HepG2 (cell line): ENCODE results near the gene ELAVL2. TPM values are rescaled to one million over a fixed set of nuclear protein-coding genes. Genes with fewer than 3 reads are reported as not detected.

Experiments used
- ATAC-seq: fragments of 200-7000 bp; cut with Tn5 transposase; 3 replicates; pipeline ENCODE4 v1.9.1; 2020; ENCODE audit warnings: mild to moderate bottlenecking, moderate library complexity
- BruUV-seq: library from RNA; stranded (reverse); fragments of 400-500 nt; replicated peaks from 2 replicates; lab custom pipeline; 2021; lab: Mats Ljungman, UMichigan
- CTCF ChIA-PET: fragments of 300-600 bp; formaldehyde crosslinking; extraction: SDS; loops from one replicate; lab custom pipeline; 2021; ENCODE audit warnings: low total read pairs, inconsistent platforms, low intra/inter-chr PET ratio; lab: Yijun Ruan, JAX
- POLR2A ChIA-PET: fragments of 350-600 bp; sonication (Branson Sonifier 250); formaldehyde crosslinking; loops from one replicate; lab custom pipeline; 2020; ENCODE audit warnings: antibody characterized with exemption, inconsistent platforms; lab: Yijun Ruan, JAX
- DNase-seq: peaks from one replicate; pipeline ENCODE4 v3.0.0-alpha.2; 2015; ENCODE audit warnings: low spot score
- FAIRE-seq: peaks from 3 replicates; lab custom pipeline; 2011; peaks lifted over from hg19 to GRCh38; lab: Jason Lieb, UNC
- H2AFZ ChIP-seq: one replicate; pipeline ENCODE4 v1.6.1; 2011; ENCODE audit warnings: low read length, inconsistent platforms
- H3K27ac ChIP-seq: fragments of 300-600 bp; 3 replicates; pipeline ENCODE4 v1.8.0; 2011; ENCODE audit warnings: mixed run types, mild to moderate bottlenecking, mixed read lengths, low read length, inconsistent platforms; ENCODE audit not compliant: insufficient read depth; ENCODE audit errors: extremely low read length
- H3K27me3 ChIP-seq, 2 experiments: fragments of 200-600 bp in 1 of 2; 2 replicates in 1 of 2; 3 replicates in 1 of 2; pipeline versions ENCODE4 v1.6.0 to v1.8.0; 2011; ENCODE audit warnings: low read length in 2 of 2, mild to moderate bottlenecking in 2 of 2, moderate library complexity in 2 of 2, inconsistent platforms in 1 of 2; ENCODE audit not compliant: insufficient read depth in 2 of 2, control insufficient read depth in 1 of 2
- H3K36me3 ChIP-seq, 2 experiments: fragments of 200-600 bp in 1 of 2; replicated peaks in 1 of 2; 2 replicates in 1 of 2; 3 replicates in 1 of 2; pipeline versions ENCODE4 v1.5.1 to v1.8.0; 2011; ENCODE audit warnings: low read length in 2 of 2, inconsistent platforms in 1 of 2; ENCODE audit not compliant: insufficient read depth in 2 of 2, control insufficient read depth in 1 of 2
- H3K4me1 ChIP-seq: 2 replicates; pipeline ENCODE4 v1.5.1; 2012; ENCODE audit warnings: low read length, inconsistent platforms; ENCODE audit not compliant: insufficient read depth
- H3K4me2 ChIP-seq: 2 replicates; pipeline ENCODE4 v1.6.0; 2011; ENCODE audit warnings: low read depth, low read length, inconsistent platforms
- H3K4me3 ChIP-seq, 3 experiments: fragments of 200-600 bp in 1 of 3; sonication (generic), shearing (Covaris generic) in 1 of 3; replicated peaks in 1 of 3; 2 replicates each; pipeline ENCODE4 v1.5.1; 2011 to 2016; ENCODE audit warnings: low read length in 3 of 3, inconsistent platforms in 2 of 3, low read depth in 2 of 3, mild to moderate bottlenecking in 2 of 3, control low read depth in 1 of 3, mixed read lengths in 1 of 3; ENCODE audit not compliant: insufficient read depth in 1 of 3
- H3K79me2 ChIP-seq: one replicate; pipeline ENCODE4 v1.6.1; 2011; ENCODE audit warnings: low read length, inconsistent platforms; ENCODE audit not compliant: insufficient read depth
- H3K9ac ChIP-seq: 2 replicates; pipeline ENCODE4 v1.6.0; 2011; ENCODE audit warnings: mild to moderate bottlenecking, low read depth, low read length, inconsistent platforms; ENCODE audit not compliant: insufficient read depth
- H3K9me3 ChIP-seq: 2 replicates; pipeline ENCODE4 v1.5.1; 2012; ENCODE audit warnings: mild to moderate bottlenecking, low read length
- H4K20me1 ChIP-seq: 2 replicates; pipeline ENCODE4 v1.6.0; 2011; ENCODE audit warnings: inconsistent platforms, mild to moderate bottlenecking, low read length, moderate library complexity; ENCODE audit not compliant: insufficient read depth
- MAFG ChIP-seq: sonication (generic); formaldehyde crosslinking; IDR thresholded peaks from 2 replicates; pipeline ENCODE4 v1.5.1; 2020; ENCODE audit warnings: mild to moderate bottlenecking, missing genetic modification reagents
- RORA ChIP-seq: sonication (generic); formaldehyde crosslinking; IDR thresholded peaks from 2 replicates; pipeline ENCODE4 v1.5.0; 2020; ENCODE audit warnings: mild to moderate bottlenecking, missing genetic modification reagents, moderate library complexity
- ZHX2 ChIP-seq, 2 experiments: sonication (generic) in 1 of 2; formaldehyde crosslinking in 1 of 2; IDR thresholded peaks; 2 replicates each; pipeline versions ENCODE4 v1.6.1 to v1.9.0; 2014 to 2022; ENCODE audit warnings: antibody characterized with exemption in 1 of 2, borderline replicate concordance in 1 of 2, inconsistent platforms in 1 of 2, low read depth in 1 of 2, missing genetic modification reagents in 1 of 2
- WGBS: methylation state at CpG from one replicate; pipeline ENCODE4 v1.1.6; 2017; ENCODE audit warnings: low lambda C conversion rate; 5-methylcytosine and 5-hydroxymethylcytosine counted together
- in situ Hi-C: cut with HindIII; loops from 2 replicates; pipeline ENCODE4 v1.10.0; 2017; ENCODE audit warnings: low pct_unique_long_range_greater_than_20kb; ENCODE audit not compliant: extremely low pct_ligation_motif_present
- intact Hi-C: fragments of 100-400 bp; cut with micrococcal nuclease; formaldehyde crosslinking; loops from one replicate; pipeline ENCODE4 v1.10.0; 2022; ENCODE audit not compliant: unreplicated experiment
- polyA plus RNA-seq, 8 experiments: library from polyadenylated mRNA; depleted of rRNA in 3 of 8; stranded (reverse) in 7 of 8; unstranded in 1 of 8; fragments of >200 nt; fragmentation: Illumina TruSeq in 4 of 8; extraction: Trizol in 4 of 8; gene quantifications; 2 replicates each; pipeline versions ENCODE4 v1.2.1 to v1.2.3, GENCODE V29; 2011 to 2016; ENCODE audit warnings: low read depth in 4 of 8, missing spikeins in 1 of 8, mixed read lengths in 1 of 8; ENCODE audit not compliant: insufficient read depth in 1 of 8
- total RNA-seq, 5 experiments: library from RNA; depleted of rRNA; stranded (reverse); fragments of >200 nt; fragmentation: Illumina TruSeq; extraction: Trizol; gene quantifications; 2 replicates each; pipeline ENCODE4 v1.2.3, GENCODE V29; 2016; ENCODE audit warnings: low read depth in 1 of 5

The ELAVL2 gene
- total and polyA plus RNA-seq, 2 of the 13 experiments (the other 11 are each of a cell fraction or from before 2014, with no cell fraction given), result not detected

DNA sequence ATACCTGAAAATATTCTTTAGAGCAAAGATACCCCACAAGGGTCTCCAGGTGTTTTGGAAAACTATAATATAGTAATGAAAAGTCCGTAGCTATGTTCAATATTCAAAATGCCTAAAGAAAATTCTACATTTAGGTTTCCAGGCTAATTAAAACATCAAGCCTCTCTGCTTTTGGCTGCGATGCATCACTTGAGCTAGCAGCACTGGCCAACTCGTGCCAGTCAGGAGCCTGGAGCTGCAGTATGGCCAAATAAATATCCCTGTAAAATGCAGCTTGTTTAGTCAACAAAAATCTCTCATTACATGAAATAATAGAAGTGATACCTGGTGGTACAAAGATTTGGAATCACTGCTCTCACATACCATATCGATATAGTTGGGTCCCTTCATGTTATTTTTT, 181.1 kb downstream of the ELAVL2 start:
- no TSS peak for BruUV-seq
- H3K36me3 ChIP-seq, result no peaks in the 10 kb centered on the region
- no peaks in the 10 kb centered on the region for H3K4me1 ChIP-seq
- TF ChIP-seq RORA (CRISPR knock-in tag), result no peak
- no peak for TF ChIP-seq ZHX2 (IDR thresholded peaks at IDR 0.05; ENCODE audit: low read depth)
- no peak for TF ChIP-seq ZHX2 (CRISPR knock-in tag; IDR thresholded peaks at IDR 0.05; ENCODE audit: borderline replicate concordance)
- TF ChIP-seq MAFG (CRISPR knock-in tag), result no peak
- DNase-seq, result no peak
- H3K27ac ChIP-seq, result no peak overlapping the region
- ChIA-PET POLR2A (no interaction called here), CTCF (no interaction called here)
- no peaks in the 10 kb centered on the region for H4K20me1 ChIP-seq
- intact Hi-C loops, result no loop called here
- H3K4me3 ChIP-seq, result no peak overlapping the region
- in situ Hi-C loops, result no loop called here
- H2AFZ ChIP-seq, result no peak overlapping the region
- no peaks in the 10 kb centered on the region for H3K79me2 ChIP-seq
- no peak for FAIRE-seq
- 0 out of 2 replicates have a peak, but pooled peaks cover 3% of the 10 kb centered on the region for H3K9me3 ChIP-seq
- no peak overlapping the region for H3K4me2 ChIP-seq
- H3K27me3 ChIP-seq, result no peaks in the 10 kb centered on the region
- no peak for ATAC-seq
- 3% methylated on average over 4 of the region's 4 CpGs for WGBS
- H3K9ac ChIP-seq, result no peak overlapping the region
